ENCODE measurements around the gene H6PD.

DNA sequence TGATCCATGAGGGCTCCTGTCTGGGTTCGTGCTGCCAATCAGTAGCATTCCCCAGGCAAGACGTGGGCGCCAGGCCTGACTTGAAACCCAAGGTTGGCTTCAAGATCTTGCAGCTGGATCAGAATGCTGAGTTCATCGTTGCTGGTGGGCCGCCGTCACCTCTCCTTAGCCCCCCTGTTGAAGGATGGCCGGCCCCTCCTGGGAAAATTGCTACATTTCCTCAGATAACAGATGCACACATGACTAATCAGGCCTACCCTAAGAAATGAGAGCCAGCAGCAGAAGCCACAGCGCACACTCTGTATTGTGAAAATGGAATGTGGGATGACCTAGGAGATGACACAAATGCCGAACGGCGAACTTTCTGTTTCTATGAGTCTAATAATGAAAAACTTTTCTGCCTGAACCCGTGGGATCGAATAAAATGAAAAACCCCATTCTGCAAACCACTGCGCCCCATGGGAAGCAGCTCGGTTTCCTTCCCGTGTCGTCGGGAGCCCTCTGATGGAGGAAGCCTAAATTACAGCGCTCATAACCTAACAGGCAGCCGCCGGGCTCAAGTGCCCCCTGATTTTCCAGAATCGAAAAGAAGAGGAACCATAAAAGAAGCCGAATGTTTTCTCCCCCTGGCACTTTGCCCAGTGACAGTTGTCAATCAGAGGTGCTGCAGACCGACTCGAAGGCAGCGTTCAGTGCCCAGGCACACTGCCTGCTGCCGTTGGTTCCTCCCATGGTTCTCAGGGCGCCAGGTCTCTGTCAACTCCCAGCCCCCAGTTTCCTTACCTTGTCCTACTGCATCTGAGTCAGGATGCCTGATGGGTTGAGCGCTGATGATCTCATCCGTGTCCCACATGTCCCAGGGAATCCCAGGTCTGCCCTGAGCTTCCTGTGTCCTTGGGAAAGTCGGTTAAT is 38.2 kb upstream of the H6PD start:
- TF ChIP-seq, protein P1, sequence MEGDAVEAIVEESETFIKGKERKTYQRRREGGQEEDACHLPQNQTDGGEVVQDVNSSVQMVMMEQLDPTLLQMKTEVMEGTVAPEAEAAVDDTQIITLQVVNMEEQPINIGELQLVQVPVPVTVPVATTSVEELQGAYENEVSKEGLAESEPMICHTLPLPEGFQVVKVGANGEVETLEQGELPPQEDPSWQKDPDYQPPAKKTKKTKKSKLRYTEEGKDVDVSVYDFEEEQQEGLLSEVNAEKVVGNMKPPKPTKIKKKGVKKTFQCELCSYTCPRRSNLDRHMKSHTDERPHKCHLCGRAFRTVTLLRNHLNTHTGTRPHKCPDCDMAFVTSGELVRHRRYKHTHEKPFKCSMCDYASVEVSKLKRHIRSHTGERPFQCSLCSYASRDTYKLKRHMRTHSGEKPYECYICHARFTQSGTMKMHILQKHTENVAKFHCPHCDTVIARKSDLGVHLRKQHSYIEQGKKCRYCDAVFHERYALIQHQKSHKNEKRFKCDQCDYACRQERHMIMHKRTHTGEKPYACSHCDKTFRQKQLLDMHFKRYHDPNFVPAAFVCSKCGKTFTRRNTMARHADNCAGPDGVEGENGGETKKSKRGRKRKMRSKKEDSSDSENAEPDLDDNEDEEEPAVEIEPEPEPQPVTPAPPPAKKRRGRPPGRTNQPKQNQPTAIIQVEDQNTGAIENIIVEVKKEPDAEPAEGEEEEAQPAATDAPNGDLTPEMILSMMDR (optimal IDR thresholded peaks at IDR 0.05 in 1 of 3, IDR thresholded peaks at IDR 0.05 in 1 of 3, conservative IDR thresholded peaks at IDR 0.05 in 1 of 3; ENCODE audit: extremely low read depth in 1 of 3, insufficient read depth in 2 of 3, low read length in 3 of 3): peak; percentile 70 to 75 (median 71)
- TF ChIP-seq EZH2 (IDR thresholded peaks at IDR 0.05; ENCODE audit: low read length): no peak

All from keratinocyte (primary cell).